ENCODE results near the gene WASHC3.

Gene WASHC3

GRCh38 chr12:101967506-101967905 is 94.3 kb downstream of the WASHC3 start:
- no peak for FAIRE-seq

- FAIRE-seq, result no peak
These were observed 95.3 kb downstream of the WASHC3 start for GRCh38 chr12:101966496-101966895.

- no peak for FAIRE-seq
These were observed 98.1 kb downstream of the WASHC3 start for GRCh38 chr12:101963697-101964096.
